Gastrocnemius medialis (tissue), 4 donors: ENCODE data around the gene OSGIN1.

Source experiments
- POLR2A ChIP-seq, 2 donors: fragments of 450-650 bp; IDR thresholded peaks; one replicate each; pipeline ENCODE4 v1.6.1; 2017; ENCODE audit warnings: antibody characterized with exemption in 2 of 2, mild to moderate bottlenecking in 2 of 2, moderate library complexity in 2 of 2
- TF ChIP-seq, protein P1 (sequence below), 5 experiments: fragments of 450-650 bp in 3 of 5; fragments of 200-600 bp in 2 of 5; sonication (generic) in 2 of 5; IDR thresholded peaks in 4 of 5; conservative IDR thresholded peaks in 1 of 5; 1 replicate in 4 of 5; 2 replicates in 1 of 5; pipeline ENCODE4 v1.5.1; 2016 to 2019; ENCODE audit warnings: antibody characterized with exemption in 5 of 5, mild to moderate bottlenecking in 3 of 5, moderate library complexity in 3 of 5

DNA sequence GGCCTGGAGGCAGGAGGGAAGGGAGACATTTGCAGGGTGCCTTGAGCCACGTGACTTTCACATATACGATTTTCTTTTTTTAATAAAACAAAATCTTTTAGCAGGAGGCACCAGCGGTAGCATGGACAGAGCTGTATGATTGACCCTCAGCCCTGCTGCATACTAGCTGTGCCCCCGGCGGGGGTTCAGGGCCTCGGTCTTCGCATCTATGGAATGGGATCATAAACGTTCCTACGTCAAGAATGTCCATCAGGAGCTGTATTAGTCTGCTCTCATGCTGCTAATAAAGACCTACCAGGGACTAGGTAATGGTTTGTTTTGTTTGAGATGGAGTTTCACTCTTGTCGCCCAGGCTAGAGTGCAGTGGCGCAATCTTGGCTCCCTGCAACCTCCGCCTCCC, 62.4 kb downstream of the OSGIN1 start:
- TF ChIP-seq, protein P1, sequence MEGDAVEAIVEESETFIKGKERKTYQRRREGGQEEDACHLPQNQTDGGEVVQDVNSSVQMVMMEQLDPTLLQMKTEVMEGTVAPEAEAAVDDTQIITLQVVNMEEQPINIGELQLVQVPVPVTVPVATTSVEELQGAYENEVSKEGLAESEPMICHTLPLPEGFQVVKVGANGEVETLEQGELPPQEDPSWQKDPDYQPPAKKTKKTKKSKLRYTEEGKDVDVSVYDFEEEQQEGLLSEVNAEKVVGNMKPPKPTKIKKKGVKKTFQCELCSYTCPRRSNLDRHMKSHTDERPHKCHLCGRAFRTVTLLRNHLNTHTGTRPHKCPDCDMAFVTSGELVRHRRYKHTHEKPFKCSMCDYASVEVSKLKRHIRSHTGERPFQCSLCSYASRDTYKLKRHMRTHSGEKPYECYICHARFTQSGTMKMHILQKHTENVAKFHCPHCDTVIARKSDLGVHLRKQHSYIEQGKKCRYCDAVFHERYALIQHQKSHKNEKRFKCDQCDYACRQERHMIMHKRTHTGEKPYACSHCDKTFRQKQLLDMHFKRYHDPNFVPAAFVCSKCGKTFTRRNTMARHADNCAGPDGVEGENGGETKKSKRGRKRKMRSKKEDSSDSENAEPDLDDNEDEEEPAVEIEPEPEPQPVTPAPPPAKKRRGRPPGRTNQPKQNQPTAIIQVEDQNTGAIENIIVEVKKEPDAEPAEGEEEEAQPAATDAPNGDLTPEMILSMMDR (IDR thresholded peaks at IDR 0.05 in 4 of 5, conservative IDR thresholded peaks at IDR 0.05 in 1 of 5) = no peak
- TF ChIP-seq POLR2A (IDR thresholded peaks at IDR 0.05) = no peak
